ENCODE data around the gene CIPC. TPM values are rescaled to one million over a fixed set of nuclear protein-coding genes. Genes with fewer than 3 reads are reported as not detected.

Gene CIPC
- total and polyA plus RNA-seq, 2 of the 13 experiments (the other 11 are each of a cell fraction or from before 2014, with no cell fraction given) = 7.6 to 13.9 TPM

DNA sequence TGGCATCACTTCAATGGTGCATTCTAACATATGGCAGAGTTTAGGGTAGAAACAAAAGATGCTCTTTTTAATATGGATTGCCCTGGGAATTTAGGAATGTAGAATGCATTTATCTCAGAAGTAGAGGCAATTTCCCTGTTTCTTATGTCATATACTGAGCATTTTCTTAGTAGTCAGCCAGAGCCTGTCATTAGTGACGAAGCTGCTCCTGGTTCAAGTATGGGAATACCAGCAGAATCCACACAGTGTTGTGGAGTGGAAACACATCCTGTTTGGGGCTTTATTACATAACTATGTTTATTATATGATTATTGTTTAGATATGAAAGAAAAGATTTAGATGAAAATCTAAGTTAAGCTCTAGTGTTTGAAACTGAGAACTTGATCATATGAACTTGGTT, 12.2 kb downstream of the CIPC start:
- Histone ChIP-seq H3K79me2 (ENCODE audit: insufficient read depth, low read length) (no peaks in the 10 kb centered on the region), H4K20me1 (ENCODE audit: insufficient read depth, low read length) (no peaks in the 10 kb centered on the region), H3K9ac (ENCODE audit: insufficient read depth, low read depth, low read length) (no peak overlapping the region), H3K36me3 (replicated peaks in 1 of 2; ENCODE audit: control insufficient read depth in 1 of 2, insufficient read depth in 2 of 2, low read length in 2 of 2) (peaks cover 11 to 69% of the 10 kb centered on the region in 2 experiments), H3K4me3 (replicated peaks in 1 of 3; ENCODE audit: insufficient read depth in 1 of 3, low read depth in 2 of 3, low read length in 3 of 3) (no peak overlapping the region), H2AFZ (ENCODE audit: low read length) (no peak overlapping the region), H3K4me2 (ENCODE audit: low read depth, low read length) (no peak overlapping the region), H3K27me3 (ENCODE audit: control insufficient read depth in 1 of 2, insufficient read depth in 2 of 2, low read length in 2 of 2) (no peaks in the 10 kb centered on the region), H3K4me1 (ENCODE audit: insufficient read depth, low read length) (no peaks in the 10 kb centered on the region), H3K9me3 (ENCODE audit: low read length) (no peaks in the 10 kb centered on the region), H3K27ac (ENCODE audit: extremely low read length, insufficient read depth, low read length) (no peak overlapping the region)
- TF ChIP-seq, protein P1, sequence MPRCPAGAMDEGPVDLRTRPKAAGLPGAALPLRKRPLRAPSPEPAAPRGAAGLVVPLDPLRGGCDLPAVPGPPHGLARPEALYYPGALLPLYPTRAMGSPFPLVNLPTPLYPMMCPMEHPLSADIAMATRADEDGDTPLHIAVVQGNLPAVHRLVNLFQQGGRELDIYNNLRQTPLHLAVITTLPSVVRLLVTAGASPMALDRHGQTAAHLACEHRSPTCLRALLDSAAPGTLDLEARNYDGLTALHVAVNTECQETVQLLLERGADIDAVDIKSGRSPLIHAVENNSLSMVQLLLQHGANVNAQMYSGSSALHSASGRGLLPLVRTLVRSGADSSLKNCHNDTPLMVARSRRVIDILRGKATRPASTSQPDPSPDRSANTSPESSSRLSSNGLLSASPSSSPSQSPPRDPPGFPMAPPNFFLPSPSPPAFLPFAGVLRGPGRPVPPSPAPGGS (CRISPR knock-in tag; IDR thresholded peaks at IDR 0.05) = no peak
- DNase-seq (ENCODE audit: low spot score) = no peak
- no peak for FAIRE-seq
- ChIA-PET CTCF (ENCODE audit: low intra/inter-chr PET ratio, low total read pairs) (no interaction called here), POLR2A (no interaction called here)
- in situ Hi-C loops (cut with HindIII; ENCODE audit: extremely low pct_ligation_motif_present, low pct_unique_long_range_greater_than_20kb) (no loop called here), intact Hi-C loops (cut with micrococcal nuclease; ENCODE audit: unreplicated experiment) (no loop called here)
- no peak for ATAC-seq
- BruUV-seq (replicated peaks) = no TSS peak
- WGBS (ENCODE audit: low lambda C conversion rate) = 88% methylated on average over 1 of the region's 1 CpG

DNA sequence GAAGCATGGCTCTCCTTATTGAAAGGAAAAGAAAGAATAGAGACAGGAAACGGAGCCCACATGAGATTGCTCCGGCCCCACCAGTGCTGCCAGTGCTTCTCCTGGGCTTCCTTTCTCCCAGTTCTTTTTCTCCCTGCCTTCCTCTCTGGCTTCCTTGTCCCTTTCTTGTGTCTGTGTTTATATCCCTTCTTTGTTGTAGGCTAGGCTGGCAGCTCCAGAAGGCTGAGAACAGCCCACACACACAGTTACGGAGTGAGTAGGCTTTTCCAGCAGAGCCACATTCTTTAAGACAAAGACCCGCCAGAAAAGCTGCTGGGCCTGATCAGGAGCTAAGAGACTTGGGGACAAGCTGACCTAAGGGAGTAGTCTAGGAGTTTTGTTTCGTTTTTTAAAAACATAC, 13.0 kb downstream of the CIPC start:
- H3K79me2 ChIP-seq (ENCODE audit: insufficient read depth, low read length) = no peaks in the 10 kb centered on the region
- H3K27me3 ChIP-seq (ENCODE audit: control insufficient read depth in 1 of 2, insufficient read depth in 2 of 2, low read length in 2 of 2) = no peaks in the 10 kb centered on the region
- DNase-seq (ENCODE audit: low spot score) (no peak), FAIRE-seq (no peak), ATAC-seq (no peak)
- peaks cover 11 to 66% of the 10 kb centered on the region in 2 experiments for H3K36me3 ChIP-seq (replicated peaks in 1 of 2; ENCODE audit: control insufficient read depth in 1 of 2, insufficient read depth in 2 of 2, low read length in 2 of 2)
- WGBS (ENCODE audit: low lambda C conversion rate) = 91% methylated on average over 5 of the region's 5 CpGs
- ChIA-PET CTCF (ENCODE audit: low intra/inter-chr PET ratio, low total read pairs) (no interaction called here), POLR2A (no interaction called here)
- in situ Hi-C loops (cut with HindIII; ENCODE audit: extremely low pct_ligation_motif_present, low pct_unique_long_range_greater_than_20kb) (no loop called here), intact Hi-C loops (cut with micrococcal nuclease; ENCODE audit: unreplicated experiment) (no loop called here)
- no peak overlapping the region for H3K9ac ChIP-seq (ENCODE audit: insufficient read depth, low read depth, low read length)
- H3K27ac ChIP-seq (ENCODE audit: extremely low read length, insufficient read depth, low read length) = no peak overlapping the region
- H3K9me3 ChIP-seq (ENCODE audit: low read length) = no peaks in the 10 kb centered on the region
- H3K4me2 ChIP-seq (ENCODE audit: low read depth, low read length) = no peak overlapping the region
- no peak overlapping the region for H3K4me3 ChIP-seq (replicated peaks in 1 of 3; ENCODE audit: insufficient read depth in 1 of 3, low read depth in 2 of 3, low read length in 3 of 3)
- H3K4me1 ChIP-seq (ENCODE audit: insufficient read depth, low read length) = no peaks in the 10 kb centered on the region
- no TSS peak for BruUV-seq (replicated peaks)
- H4K20me1 ChIP-seq (ENCODE audit: insufficient read depth, low read length) = no peaks in the 10 kb centered on the region
- H2AFZ ChIP-seq (ENCODE audit: low read length) = no peak overlapping the region
- no peak for TF ChIP-seq ZNF383 (CRISPR knock-in tag; IDR thresholded peaks at IDR 0.05; ENCODE audit: borderline replicate concordance)
- TF ChIP-seq, protein P2, sequence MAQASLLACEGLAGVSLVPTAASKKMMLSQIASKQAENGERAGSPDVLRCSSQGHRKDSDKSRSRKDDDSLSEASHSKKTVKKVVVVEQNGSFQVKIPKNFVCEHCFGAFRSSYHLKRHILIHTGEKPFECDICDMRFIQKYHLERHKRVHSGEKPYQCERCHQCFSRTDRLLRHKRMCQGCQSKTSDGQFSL (CRISPR knock-in tag; IDR thresholded peaks at IDR 0.05) = no peak
- TF ChIP-seq, protein P3, sequence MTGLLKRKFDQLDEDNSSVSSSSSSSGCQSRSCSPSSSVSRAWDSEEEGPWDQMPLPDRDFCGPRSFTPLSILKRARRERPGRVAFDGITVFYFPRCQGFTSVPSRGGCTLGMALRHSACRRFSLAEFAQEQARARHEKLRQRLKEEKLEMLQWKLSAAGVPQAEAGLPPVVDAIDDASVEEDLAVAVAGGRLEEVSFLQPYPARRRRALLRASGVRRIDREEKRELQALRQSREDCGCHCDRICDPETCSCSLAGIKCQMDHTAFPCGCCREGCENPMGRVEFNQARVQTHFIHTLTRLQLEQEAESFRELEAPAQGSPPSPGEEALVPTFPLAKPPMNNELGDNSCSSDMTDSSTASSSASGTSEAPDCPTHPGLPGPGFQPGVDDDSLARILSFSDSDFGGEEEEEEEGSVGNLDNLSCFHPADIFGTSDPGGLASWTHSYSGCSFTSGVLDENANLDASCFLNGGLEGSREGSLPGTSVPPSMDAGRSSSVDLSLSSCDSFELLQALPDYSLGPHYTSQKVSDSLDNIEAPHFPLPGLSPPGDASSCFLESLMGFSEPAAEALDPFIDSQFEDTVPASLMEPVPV (CRISPR knock-in tag; IDR thresholded peaks at IDR 0.05) = no peak
- TF ChIP-seq, protein P4, sequence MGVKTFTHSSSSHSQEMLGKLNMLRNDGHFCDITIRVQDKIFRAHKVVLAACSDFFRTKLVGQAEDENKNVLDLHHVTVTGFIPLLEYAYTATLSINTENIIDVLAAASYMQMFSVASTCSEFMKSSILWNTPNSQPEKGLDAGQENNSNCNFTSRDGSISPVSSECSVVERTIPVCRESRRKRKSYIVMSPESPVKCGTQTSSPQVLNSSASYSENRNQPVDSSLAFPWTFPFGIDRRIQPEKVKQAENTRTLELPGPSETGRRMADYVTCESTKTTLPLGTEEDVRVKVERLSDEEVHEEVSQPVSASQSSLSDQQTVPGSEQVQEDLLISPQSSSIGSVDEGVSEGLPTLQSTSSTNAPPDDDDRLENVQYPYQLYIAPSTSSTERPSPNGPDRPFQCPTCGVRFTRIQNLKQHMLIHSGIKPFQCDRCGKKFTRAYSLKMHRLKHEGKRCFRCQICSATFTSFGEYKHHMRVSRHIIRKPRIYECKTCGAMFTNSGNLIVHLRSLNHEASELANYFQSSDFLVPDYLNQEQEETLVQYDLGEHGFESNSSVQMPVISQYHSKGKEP (CRISPR knock-in tag; IDR thresholded peaks at IDR 0.05) = no peak
- TF ChIP-seq EED (CRISPR knock-in tag; IDR thresholded peaks at IDR 0.05) = no peak
- TF ChIP-seq, protein P5, sequence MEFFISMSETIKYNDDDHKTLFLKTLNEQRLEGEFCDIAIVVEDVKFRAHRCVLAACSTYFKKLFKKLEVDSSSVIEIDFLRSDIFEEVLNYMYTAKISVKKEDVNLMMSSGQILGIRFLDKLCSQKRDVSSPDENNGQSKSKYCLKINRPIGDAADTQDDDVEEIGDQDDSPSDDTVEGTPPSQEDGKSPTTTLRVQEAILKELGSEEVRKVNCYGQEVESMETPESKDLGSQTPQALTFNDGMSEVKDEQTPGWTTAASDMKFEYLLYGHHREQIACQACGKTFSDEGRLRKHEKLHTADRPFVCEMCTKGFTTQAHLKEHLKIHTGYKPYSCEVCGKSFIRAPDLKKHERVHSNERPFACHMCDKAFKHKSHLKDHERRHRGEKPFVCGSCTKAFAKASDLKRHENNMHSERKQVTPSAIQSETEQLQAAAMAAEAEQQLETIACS (CRISPR knock-in tag; IDR thresholded peaks at IDR 0.05) = no peak
- no peak for TF ChIP-seq MTA3 (CRISPR knock-in tag; IDR thresholded peaks at IDR 0.05)
- TF ChIP-seq ZBTB20 (CRISPR knock-in tag; IDR thresholded peaks at IDR 0.05; ENCODE audit: borderline replicate concordance, low read depth) = no peak
- no peak for TF ChIP-seq SKI (IDR thresholded peaks at IDR 0.05; ENCODE audit: partially characterized antibody)
- no peak for TF ChIP-seq LCORL (IDR thresholded peaks at IDR 0.05)
- TF ChIP-seq LCORL (CRISPR knock-in tag; IDR thresholded peaks at IDR 0.05) = no peak
